GM18511 (cell line): ENCODE data around the gene UBQLNL.
A peak's percentile ranks its signal among the peaks of the same experiment; 100 is the strongest.

ENCODE experiments used
- ATAC-seq: cut with Tn5 transposase; IDR thresholded peaks from one replicate; pipeline ENCODE4 v1.9.1; 2021; ENCODE audit warnings: mild to moderate bottlenecking, moderate library complexity; ENCODE audit not compliant: unreplicated experiment

The UBQLNL gene

GRCh38 chr11:5507933-5508305 lies 8.6 kb downstream of the UBQLNL start:
- no peak for ATAC-seq

DNA sequence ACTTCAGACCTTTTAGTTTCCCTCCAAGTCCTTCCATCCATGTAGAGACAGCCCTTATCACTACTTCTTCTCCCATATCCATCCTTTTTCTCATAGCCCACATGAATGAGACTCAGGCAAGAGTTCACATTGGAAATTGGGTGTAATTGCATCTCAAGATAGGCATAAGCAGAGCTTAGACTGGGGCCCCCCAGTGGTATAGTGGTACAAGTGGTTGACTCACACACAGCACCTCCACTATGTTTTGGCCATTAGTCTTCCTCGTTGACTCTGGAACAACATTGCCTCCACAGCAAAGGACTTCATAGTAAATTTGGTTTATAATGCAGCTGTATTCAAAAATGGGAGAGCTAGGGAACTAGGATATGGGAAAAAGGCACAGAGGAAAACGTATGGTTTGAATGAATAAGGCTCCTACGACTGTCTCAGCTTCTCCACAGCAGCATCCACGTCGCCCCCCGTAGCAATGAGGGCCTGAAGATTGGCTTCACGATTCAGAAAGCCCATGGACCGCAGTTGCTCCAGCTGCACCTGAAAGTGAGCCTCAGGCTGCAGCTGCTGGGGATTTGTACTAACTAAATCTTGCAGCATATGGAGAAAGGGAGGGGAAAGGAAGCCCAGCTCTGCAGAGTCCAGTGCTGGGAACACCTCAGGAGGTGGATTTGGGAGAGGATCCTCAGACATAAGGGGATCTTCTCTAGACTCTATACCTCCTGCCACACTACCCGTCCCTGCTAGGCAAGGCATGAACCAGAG lies 9.1 kb downstream of the UBQLNL start:
- no peak for ATAC-seq

DNA sequence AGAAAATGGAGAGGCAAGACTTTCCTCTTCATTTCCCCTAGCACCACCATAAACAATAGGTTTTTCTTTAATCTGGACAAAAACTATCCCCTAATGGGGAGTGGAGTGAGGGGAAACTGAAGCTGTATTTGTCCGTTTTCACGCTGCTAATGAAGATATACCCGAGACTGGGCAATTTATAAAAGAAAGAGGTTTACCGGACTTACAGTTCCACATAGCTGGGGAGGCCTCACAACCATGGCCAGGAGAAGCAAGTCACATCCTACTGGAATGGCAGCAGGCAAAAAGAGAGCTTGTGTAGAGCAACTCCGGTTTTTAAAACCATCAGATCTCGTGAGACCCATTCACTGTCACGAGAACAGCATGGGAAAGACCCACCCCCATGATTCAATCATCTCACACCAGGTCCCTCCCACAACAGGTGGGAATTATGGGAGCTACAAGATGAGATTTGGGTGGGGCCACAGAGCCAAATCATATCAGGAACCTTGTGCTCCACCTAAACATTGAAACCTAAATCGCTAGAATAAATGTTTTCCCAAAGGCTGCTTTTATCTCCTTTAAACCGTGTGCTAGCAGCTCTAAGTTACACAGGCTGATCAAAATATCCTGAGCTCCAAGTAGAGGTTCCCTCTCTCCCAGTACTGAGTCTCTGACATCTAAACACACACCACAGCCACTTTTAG lies 11.0 kb downstream of the UBQLNL start:
- no peak for ATAC-seq

DNA sequence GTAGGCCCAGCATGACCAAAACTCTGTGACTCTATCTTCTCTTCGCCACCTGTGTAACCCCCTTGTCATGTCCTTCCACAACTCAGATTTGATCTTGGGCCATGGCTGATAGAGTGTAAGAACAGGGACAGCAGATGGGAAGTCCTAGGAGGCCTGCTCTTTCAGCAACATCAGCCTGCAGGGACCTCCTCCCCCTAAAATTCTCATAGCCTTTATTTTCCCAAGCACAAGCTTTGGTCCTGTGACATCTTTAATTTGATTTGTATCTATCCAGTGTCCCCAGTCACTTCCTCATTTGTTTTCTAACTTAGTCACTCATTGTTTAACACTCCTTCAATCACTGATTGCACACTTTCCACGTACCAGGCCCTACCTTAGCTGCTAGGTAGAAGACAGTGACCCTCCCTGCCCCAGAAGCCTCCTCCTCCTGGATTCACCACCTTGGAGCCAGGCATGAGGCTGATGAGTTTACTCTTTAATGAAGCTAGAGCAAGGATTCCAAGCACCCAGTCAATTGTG lies 12.0 kb downstream of the UBQLNL start:
- no peak for ATAC-seq

- ATAC-seq: no peak
These were observed 16.1 kb downstream of the UBQLNL start for GRCh38 chr11:5500393-5500801.

DNA sequence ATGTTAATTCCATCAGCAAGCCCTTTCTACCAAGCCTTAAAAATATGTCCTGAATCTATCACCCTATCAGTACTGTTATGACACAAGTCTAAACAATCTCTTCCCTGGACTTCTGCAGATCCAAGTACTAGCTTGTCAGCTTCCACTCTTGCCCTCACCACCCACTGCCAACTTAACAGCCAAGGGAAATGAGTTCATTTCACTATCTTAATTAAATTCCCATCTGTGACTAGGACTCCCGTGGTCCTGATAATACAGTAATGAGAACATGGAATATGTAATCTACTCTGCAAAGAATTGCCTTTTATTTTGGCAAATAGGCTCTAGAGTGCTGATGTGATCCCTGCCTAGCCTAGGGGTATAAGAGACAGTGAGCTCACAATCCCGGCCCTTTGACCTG lies 16.8 kb downstream of the UBQLNL start:
- no peak for ATAC-seq

- ATAC-seq: no peak
These were observed 26.7 kb downstream of the UBQLNL start for GRCh38 chr11:5489576-5490357.

DNA sequence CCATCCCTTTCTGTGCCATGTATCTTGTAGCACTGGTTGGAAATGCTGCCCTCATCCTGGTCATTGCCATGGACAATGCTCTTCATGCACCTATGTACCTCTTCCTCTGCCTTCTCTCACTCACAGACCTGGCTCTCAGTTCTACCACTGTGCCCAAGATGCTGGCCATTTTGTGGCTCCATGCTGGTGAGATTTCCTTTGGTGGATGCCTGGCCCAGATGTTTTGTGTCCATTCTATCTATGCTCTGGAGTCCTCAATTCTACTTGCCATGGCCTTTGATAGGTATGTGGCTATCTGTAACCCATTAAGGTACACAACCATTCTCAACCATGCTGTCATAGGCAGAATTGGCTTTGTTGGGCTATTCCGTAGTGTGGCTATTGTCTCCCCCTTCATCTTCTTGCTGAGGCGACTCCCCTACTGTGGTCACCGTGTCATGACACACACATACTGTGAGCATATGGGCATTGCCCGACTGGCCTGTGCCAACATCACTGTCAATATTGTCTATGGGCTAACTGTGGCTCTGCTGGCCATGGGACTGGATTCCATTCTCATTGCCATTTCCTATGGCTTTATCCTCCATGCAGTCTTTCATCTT lies 27.6 kb downstream of the UBQLNL start:
- no peak for ATAC-seq

- no peak for ATAC-seq
These were observed 28.1 kb downstream of the UBQLNL start, which contains the start of gene OR52D1 for GRCh38 chr11:5488385-5488784. Gene OR52D1 (plus strand): TSS chr11:5488685. CDS start chr11:5488707, 22 bp downstream.

GRCh38 chr11:5486421-5486820 lies 30.1 kb downstream of the UBQLNL start:
- no peak for ATAC-seq

DNA sequence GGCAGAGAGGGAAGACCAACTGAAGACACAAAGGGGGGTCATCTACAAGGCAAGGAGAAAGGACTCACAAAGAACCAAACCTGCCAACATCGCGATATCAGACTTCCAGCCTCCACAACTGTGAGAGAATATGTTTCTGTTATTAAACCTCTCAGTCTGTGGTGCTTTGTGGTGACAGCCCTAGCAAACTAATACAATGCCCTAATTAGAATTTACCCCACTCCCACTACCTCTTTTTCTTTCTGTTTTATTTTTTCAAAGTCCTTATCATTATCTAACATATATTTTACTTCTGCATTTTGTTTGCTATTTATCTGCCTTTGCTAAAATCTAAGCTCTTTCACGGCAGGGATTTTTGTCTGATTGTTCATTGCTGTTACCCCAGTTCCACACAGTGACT lies 30.5 kb downstream of the UBQLNL start:
- ATAC-seq: no peak

GRCh38 chr11:5476186-5476819 lies 40.2 kb downstream of the UBQLNL start:
- peak; percentile 77 for ATAC-seq

DNA sequence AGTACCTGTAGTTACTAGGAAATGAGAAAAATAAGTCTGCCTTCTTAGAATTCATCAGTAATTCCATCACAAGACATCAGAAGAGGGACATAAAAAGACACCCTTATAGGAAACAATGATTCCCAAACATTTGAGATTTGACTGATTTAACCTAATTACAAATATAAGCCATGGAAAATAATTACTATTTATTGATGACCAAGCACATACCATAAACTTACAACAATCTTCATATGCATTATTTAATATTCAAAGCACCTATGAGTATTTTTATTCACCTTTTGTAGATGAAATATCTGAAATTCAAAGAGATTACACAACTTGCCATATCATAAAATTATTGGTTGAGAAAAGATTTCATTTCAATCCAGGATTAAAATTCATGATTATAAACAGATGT lies 42.6 kb downstream of the UBQLNL start:
- no peak for ATAC-seq

GRCh38 chr11:5467527-5467926 lies 49.0 kb downstream of the UBQLNL start:
- no peak for ATAC-seq
